Esophagus squamous epithelium (tissue), 4 donors: ENCODE data around the gene WNK2.

Source experiments
- POLR2A ChIP-seq, 4 donors: fragments of 450-650 bp; IDR thresholded peaks; one replicate each; pipeline ENCODE4 v1.6.1; 2017; ENCODE audit warnings: antibody characterized with exemption in 4 of 4, mild to moderate bottlenecking in 4 of 4, moderate library complexity in 3 of 4
- TF ChIP-seq, protein P1 (sequence below), 6 experiments: fragments of 450-650 bp in 4 of 6; fragments of 200-600 bp in 2 of 6; sonication (generic) in 2 of 6; IDR thresholded peaks; one replicate each; pipeline ENCODE4 v1.5.1; 2016 to 2019; ENCODE audit warnings: antibody characterized with exemption in 6 of 6, mild to moderate bottlenecking in 4 of 6, moderate library complexity in 4 of 6

- TF ChIP-seq POLR2A (IDR thresholded peaks at IDR 0.05): no peak
- TF ChIP-seq, protein P1, sequence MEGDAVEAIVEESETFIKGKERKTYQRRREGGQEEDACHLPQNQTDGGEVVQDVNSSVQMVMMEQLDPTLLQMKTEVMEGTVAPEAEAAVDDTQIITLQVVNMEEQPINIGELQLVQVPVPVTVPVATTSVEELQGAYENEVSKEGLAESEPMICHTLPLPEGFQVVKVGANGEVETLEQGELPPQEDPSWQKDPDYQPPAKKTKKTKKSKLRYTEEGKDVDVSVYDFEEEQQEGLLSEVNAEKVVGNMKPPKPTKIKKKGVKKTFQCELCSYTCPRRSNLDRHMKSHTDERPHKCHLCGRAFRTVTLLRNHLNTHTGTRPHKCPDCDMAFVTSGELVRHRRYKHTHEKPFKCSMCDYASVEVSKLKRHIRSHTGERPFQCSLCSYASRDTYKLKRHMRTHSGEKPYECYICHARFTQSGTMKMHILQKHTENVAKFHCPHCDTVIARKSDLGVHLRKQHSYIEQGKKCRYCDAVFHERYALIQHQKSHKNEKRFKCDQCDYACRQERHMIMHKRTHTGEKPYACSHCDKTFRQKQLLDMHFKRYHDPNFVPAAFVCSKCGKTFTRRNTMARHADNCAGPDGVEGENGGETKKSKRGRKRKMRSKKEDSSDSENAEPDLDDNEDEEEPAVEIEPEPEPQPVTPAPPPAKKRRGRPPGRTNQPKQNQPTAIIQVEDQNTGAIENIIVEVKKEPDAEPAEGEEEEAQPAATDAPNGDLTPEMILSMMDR (IDR thresholded peaks at IDR 0.05): no peak
Measured at GRCh38 chr9:93301911-93302541, 118.1 kb downstream of the WNK2 start.
